ENCODE measurements around the gene CEP170B.

DNA sequence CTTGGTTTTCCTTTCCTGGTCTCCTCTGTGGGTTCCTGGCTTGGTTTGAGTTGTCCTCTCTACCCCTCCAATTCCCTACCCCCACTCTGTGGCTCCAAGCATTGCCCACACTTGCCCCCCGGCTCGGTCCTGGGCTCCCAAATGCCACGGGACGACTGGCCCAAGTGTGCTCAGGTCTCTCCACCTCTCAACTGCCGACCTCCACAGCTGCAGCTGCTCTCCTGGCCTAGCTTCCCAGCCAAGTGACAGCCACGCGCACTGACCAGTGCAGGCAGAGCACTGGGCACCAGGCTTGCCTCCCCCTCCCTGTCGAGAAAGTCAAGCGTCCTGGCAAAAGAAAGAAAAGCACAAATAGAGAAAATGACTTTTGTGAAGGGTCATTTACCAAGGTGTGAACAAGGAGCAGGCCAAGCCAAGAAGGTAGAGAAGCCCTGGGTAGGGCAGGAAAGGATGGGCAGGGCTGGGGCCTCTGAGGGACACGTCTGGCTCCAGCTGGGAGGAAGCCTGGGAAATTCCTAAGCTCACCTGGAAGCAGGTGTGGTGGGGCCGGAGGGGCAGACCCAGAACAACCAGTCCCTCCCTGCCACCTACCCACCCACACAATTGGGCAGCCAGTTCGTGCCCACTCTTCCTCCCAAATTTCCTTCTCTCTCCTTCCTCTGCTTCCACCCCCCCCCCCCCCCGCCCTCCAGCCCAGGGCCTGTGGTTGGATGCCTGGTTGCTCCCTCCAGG, 1.8 kb upstream of the CEP170B start:
- TF ChIP-seq CTCF (IDR thresholded peaks at IDR 0.05; ENCODE audit: low read depth, low read length, poor library complexity, severe bottlenecking) (no peak), EZH2phosphoT487 (IDR thresholded peaks at IDR 0.05; ENCODE audit: borderline replicate concordance, low read length) (no peak)
